ENCODE measurements around the gene ARHGAP8.

ARHGAP8 gene

GRCh38 chr22:44793106-44793505 is 40.7 kb downstream of the ARHGAP8 start:
- Histone ChIP-seq H2AK5ac (ENCODE audit: low read length, severe bottlenecking) (no peak overlapping the region), H2AFZ (ENCODE audit: low read depth, low read length) (no peak overlapping the region), H3K4me2 (ENCODE audit: low read length, poor library complexity, severe bottlenecking) (no peak overlapping the region), H3K4me1 (ENCODE audit: control insufficient read depth, insufficient read depth, low read depth, low read length) (peaks cover 1% of the 10 kb centered on the region), H3K36me3 (ENCODE audit: control insufficient read depth in 1 of 2, insufficient read depth in 2 of 2, low read depth in 1 of 2, low read length in 2 of 2) (no peaks in the 10 kb centered on the region), H3K18ac (ENCODE audit: low read depth in 1 of 2, low read length in 2 of 2) (no peak overlapping the region), H3K23ac (ENCODE audit: low read length in 2 of 2) (no peak overlapping the region), H2BK5ac (ENCODE audit: low read depth, low read length, poor library complexity, severe bottlenecking) (no peak overlapping the region), H3K27ac (ENCODE audit: low read length, poor library complexity, severe bottlenecking) (no peak overlapping the region), H2BK120ac (ENCODE audit: low read depth, low read length) (no peak overlapping the region), H3K9ac (ENCODE audit: low read length) (no peak overlapping the region), H2BK15ac (ENCODE audit: low read depth, poor library complexity, severe bottlenecking) (no peak overlapping the region), H3K27me3 (ENCODE audit: control insufficient read depth in 1 of 2, insufficient read depth in 1 of 2, low read length in 2 of 2) (peaks cover 6 to 19% of the 10 kb centered on the region in 2 experiments), H2BK12ac (ENCODE audit: low read length in 2 of 2) (no peak overlapping the region), H3K14ac (ENCODE audit: low read length in 2 of 2) (no peak overlapping the region), H4K8ac (ENCODE audit: low read length) (no peak overlapping the region), H3K9me3 (ENCODE audit: control insufficient read depth, low read length) (no peaks in the 10 kb centered on the region), H3K4ac (ENCODE audit: low read depth in 1 of 2, low read length in 2 of 2) (no peak overlapping the region), H3K4me3 (ENCODE audit: insufficient read depth in 1 of 2, low read depth in 1 of 2, low read length in 2 of 2) (no peak overlapping the region), H3K79me1 (replicated peaks; ENCODE audit: low read length, poor library complexity, severe bottlenecking) (no peaks in the 10 kb centered on the region), H4K91ac (ENCODE audit: low read length) (no peak overlapping the region)
- WGBS = 80% methylated on average over 10 of the region's 10 CpGs
- DNase-seq = no peak

- Histone ChIP-seq H3K27me3 (ENCODE audit: control insufficient read depth in 1 of 2, insufficient read depth in 1 of 2, low read length in 2 of 2) (peaks cover 6 to 20% of the 10 kb centered on the region in 2 experiments), H3K9ac (ENCODE audit: low read length) (no peak overlapping the region), H2AK5ac (ENCODE audit: low read length, severe bottlenecking) (no peak overlapping the region), H2BK120ac (ENCODE audit: low read depth, low read length) (no peak overlapping the region), H3K9me3 (ENCODE audit: control insufficient read depth, low read length) (no peaks in the 10 kb centered on the region), H4K8ac (ENCODE audit: low read length) (no peak overlapping the region), H3K23ac (ENCODE audit: low read length in 2 of 2) (no peak overlapping the region), H2AFZ (ENCODE audit: low read depth, low read length) (no peak overlapping the region), H2BK12ac (ENCODE audit: low read length in 2 of 2) (no peak overlapping the region), H2BK5ac (ENCODE audit: low read depth, low read length, poor library complexity, severe bottlenecking) (no peak overlapping the region), H3K27ac (ENCODE audit: low read length, poor library complexity, severe bottlenecking) (no peak overlapping the region), H3K18ac (ENCODE audit: low read depth in 1 of 2, low read length in 2 of 2) (no peak overlapping the region), H3K4me3 (ENCODE audit: insufficient read depth in 1 of 2, low read depth in 1 of 2, low read length in 2 of 2) (no peak overlapping the region), H3K14ac (ENCODE audit: low read length in 2 of 2) (no peak overlapping the region), H3K4me2 (ENCODE audit: low read length, poor library complexity, severe bottlenecking) (no peak overlapping the region), H3K4ac (ENCODE audit: low read depth in 1 of 2, low read length in 2 of 2) (no peak overlapping the region), H2BK15ac (ENCODE audit: low read depth, poor library complexity, severe bottlenecking) (no peak overlapping the region), H3K36me3 (ENCODE audit: control insufficient read depth in 1 of 2, insufficient read depth in 2 of 2, low read depth in 1 of 2, low read length in 2 of 2) (no peaks in the 10 kb centered on the region), H3K4me1 (ENCODE audit: control insufficient read depth, insufficient read depth, low read depth, low read length) (no peaks in the 10 kb centered on the region), H3K79me1 (replicated peaks; ENCODE audit: low read length, poor library complexity, severe bottlenecking) (no peaks in the 10 kb centered on the region), H4K91ac (ENCODE audit: low read length) (no peak overlapping the region)
- WGBS = 86% methylated on average over 23 of the region's 24 CpGs
- no peak for DNase-seq
Measured at GRCh38 chr22:44793506-44794172, 41.3 kb downstream of the ARHGAP8 start.

- Histone ChIP-seq H3K4me1 (ENCODE audit: control insufficient read depth, insufficient read depth, low read depth, low read length) (no peaks in the 10 kb centered on the region), H3K9ac (ENCODE audit: low read length) (no peak overlapping the region), H3K27ac (ENCODE audit: low read length, poor library complexity, severe bottlenecking) (no peak overlapping the region)
Measured at GRCh38 chr22:44795701-44796630, 43.6 kb downstream of the ARHGAP8 start.

GRCh38 chr22:44797181-44797725 is 44.9 kb downstream of the ARHGAP8 start:
- Histone ChIP-seq H3K27me3 (ENCODE audit: control insufficient read depth in 1 of 2, insufficient read depth in 1 of 2, low read length in 2 of 2) (peaks cover 6 to 39% of the 10 kb centered on the region in 2 experiments), H2BK120ac (ENCODE audit: low read depth, low read length) (no peak overlapping the region), H3K27ac (ENCODE audit: low read length, poor library complexity, severe bottlenecking) (no peak overlapping the region), H3K4me3 (ENCODE audit: insufficient read depth in 1 of 2, low read depth in 1 of 2, low read length in 2 of 2) (no peak overlapping the region), H2BK5ac (ENCODE audit: low read depth, low read length, poor library complexity, severe bottlenecking) (no peak overlapping the region), H3K9ac (ENCODE audit: low read length) (no peak overlapping the region), H2AFZ (ENCODE audit: low read depth, low read length) (no peak overlapping the region), H2AK5ac (ENCODE audit: low read length, severe bottlenecking) (no peak overlapping the region), H4K8ac (ENCODE audit: low read length) (no peak overlapping the region), H3K36me3 (ENCODE audit: control insufficient read depth in 1 of 2, insufficient read depth in 2 of 2, low read depth in 1 of 2, low read length in 2 of 2) (no peaks in the 10 kb centered on the region), H4K91ac (ENCODE audit: low read length) (no peak overlapping the region), H3K79me1 (replicated peaks; ENCODE audit: low read length, poor library complexity, severe bottlenecking) (no peaks in the 10 kb centered on the region), H3K9me3 (ENCODE audit: control insufficient read depth, low read length) (no peaks in the 10 kb centered on the region), H3K4ac (ENCODE audit: low read depth in 1 of 2, low read length in 2 of 2) (no peak overlapping the region), H2BK15ac (ENCODE audit: low read depth, poor library complexity, severe bottlenecking) (no peak overlapping the region), H3K23ac (ENCODE audit: low read length in 2 of 2) (no peak overlapping the region), H3K18ac (ENCODE audit: low read depth in 1 of 2, low read length in 2 of 2) (no peak overlapping the region), H3K4me1 (ENCODE audit: control insufficient read depth, insufficient read depth, low read depth, low read length) (no peaks in the 10 kb centered on the region), H3K4me2 (ENCODE audit: low read length, poor library complexity, severe bottlenecking) (no peak overlapping the region), H2BK12ac (ENCODE audit: low read length in 2 of 2) (no peak overlapping the region), H3K14ac (ENCODE audit: low read length in 2 of 2) (no peak overlapping the region)
- DNase-seq = no peak
- WGBS = 78% methylated on average over 9 of the region's 9 CpGs

More at GRCh38 chr22:44795701-44796630, 43.6 kb downstream of the ARHGAP8 start:
- no peak overlapping the region for H3K14ac ChIP-seq (ENCODE audit: low read length in 2 of 2)
- H3K4ac ChIP-seq (ENCODE audit: low read depth in 1 of 2, low read length in 2 of 2) = no peak overlapping the region
- DNase-seq = no peak
- H2AFZ ChIP-seq (ENCODE audit: low read depth, low read length) = no peak overlapping the region
- H3K36me3 ChIP-seq (ENCODE audit: control insufficient read depth in 1 of 2, insufficient read depth in 2 of 2, low read depth in 1 of 2, low read length in 2 of 2) = no peaks in the 10 kb centered on the region
- no peaks in the 10 kb centered on the region for H3K79me1 ChIP-seq (replicated peaks; ENCODE audit: low read length, poor library complexity, severe bottlenecking)
- no peak overlapping the region for H3K23ac ChIP-seq (ENCODE audit: low read length in 2 of 2)
- no peak overlapping the region for H2BK120ac ChIP-seq (ENCODE audit: low read depth, low read length)
- H2BK12ac ChIP-seq (ENCODE audit: low read length in 2 of 2) = no peak overlapping the region
- no peak overlapping the region for H2AK5ac ChIP-seq (ENCODE audit: low read length, severe bottlenecking)
- no peak overlapping the region for H4K91ac ChIP-seq (ENCODE audit: low read length)
- 69% methylated on average over 18 of the region's 18 CpGs for WGBS
- H3K9me3 ChIP-seq (ENCODE audit: control insufficient read depth, low read length) = no peaks in the 10 kb centered on the region
- no peak overlapping the region for H2BK5ac ChIP-seq (ENCODE audit: low read depth, low read length, poor library complexity, severe bottlenecking)
- no peak overlapping the region for H3K4me3 ChIP-seq (ENCODE audit: insufficient read depth in 1 of 2, low read depth in 1 of 2, low read length in 2 of 2)
- no peak overlapping the region for H4K8ac ChIP-seq (ENCODE audit: low read length)
- no peak overlapping the region for H3K4me2 ChIP-seq (ENCODE audit: low read length, poor library complexity, severe bottlenecking)
- no peak overlapping the region for H2BK15ac ChIP-seq (ENCODE audit: low read depth, poor library complexity, severe bottlenecking)
- peaks cover 6 to 30% of the 10 kb centered on the region in 2 experiments for H3K27me3 ChIP-seq (ENCODE audit: control insufficient read depth in 1 of 2, insufficient read depth in 1 of 2, low read length in 2 of 2)
- H3K18ac ChIP-seq (ENCODE audit: low read depth in 1 of 2, low read length in 2 of 2) = no peak overlapping the region

All from mesenchymal stem cell (in vitro differentiated cells and primary cell).